NCI-H128 (cell line): ENCODE results near the gene LILRA2.
"Not testable (repeated sequence)": the region's sequence is repeated elsewhere in the genome, so short reads cannot be mapped to it uniquely, and the experiment has no call there.

Experiments
- DNase-seq: peaks from one replicate; lab custom pipeline; 2025; ENCODE audit not compliant: unreplicated experiment; lab: John Stamatoyannopoulos, UW

LILRA2 gene

GRCh38 chr19:54573330-54573872 is at the start of gene LILRA2:
Gene LILRA2 (plus strand): TSS chr19:54573790. CDS start chr19:54573879, 89 bp downstream.
- DNase-seq = no peak

- DNase-seq = no peak
These were observed 48.0 kb upstream of the LILRA2 start for GRCh38 chr19:54525636-54526035.

DNA sequence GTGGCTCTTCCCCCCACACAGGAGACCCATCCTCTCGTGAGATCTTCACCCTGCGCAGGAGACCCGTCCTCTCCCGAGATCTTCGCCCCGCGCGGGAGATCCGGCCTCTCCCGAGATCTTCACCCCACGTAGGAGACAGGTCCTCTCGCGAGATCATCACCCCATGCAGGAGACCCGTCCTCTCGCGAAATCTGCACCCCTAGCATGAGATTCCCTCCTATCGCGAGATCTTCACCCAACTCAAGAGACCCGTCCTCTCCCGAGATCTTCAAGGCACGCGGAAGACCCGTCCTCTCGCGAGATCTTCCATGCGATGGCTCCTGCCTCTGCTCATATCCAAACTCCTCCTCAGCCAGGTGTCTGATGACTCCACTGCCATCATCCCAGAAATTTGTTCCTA is 46.6 kb upstream of the LILRA2 start:
- DNase-seq = no peak

- DNase-seq = no peak
These were observed 42.7 kb upstream of the LILRA2 start for GRCh38 chr19:54530866-54531265.

DNA sequence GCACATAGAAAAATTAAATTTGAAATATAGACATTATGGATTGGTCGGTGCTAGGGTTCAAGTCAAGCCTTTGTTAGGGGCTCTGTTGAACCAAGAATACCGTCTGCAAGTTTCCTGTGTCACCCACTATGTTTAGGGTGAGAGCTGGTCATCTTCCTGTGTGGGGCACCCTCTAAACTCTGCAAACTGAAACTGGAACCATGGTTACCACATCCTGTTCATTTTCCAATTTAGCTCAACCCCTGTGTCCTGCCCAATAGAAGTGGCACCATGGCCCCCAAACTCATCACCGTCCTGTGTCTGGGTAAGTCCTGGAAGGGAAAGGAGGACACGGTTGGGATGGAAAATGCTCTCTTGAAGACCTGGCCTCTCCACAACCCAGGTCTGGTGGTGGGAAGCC is 41.1 kb upstream of the LILRA2 start:
- DNase-seq = no peak

DNA sequence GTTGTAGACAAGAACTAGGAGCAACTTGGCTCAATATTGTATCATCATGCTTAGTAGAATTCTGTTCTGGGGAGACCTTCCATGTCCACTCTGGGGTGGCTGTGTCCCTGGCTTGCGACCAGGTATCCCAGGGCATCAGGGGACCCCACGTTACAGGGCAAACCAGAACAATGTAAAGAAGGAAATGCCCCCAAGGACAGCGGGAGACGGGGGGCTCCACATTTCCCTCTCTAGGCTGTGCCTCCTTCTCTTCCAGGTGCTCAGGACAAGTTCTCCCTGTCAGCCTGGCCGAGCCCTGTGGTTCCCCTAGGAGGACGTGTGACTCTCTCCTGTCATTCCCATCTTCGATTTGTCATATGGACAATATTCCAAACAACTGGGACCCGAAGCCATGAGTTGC is 40.1 kb upstream of the LILRA2 start:
- no peak for DNase-seq

GRCh38 chr19:54534156-54534555 is 39.4 kb upstream of the LILRA2 start:
- DNase-seq = no peak

- DNase-seq = no peak
These were observed 38.0 kb upstream of the LILRA2 start for GRCh38 chr19:54535601-54536000.

GRCh38 chr19:54536956-54537355 is 36.6 kb upstream of the LILRA2 start:
- DNase-seq = no peak

DNA sequence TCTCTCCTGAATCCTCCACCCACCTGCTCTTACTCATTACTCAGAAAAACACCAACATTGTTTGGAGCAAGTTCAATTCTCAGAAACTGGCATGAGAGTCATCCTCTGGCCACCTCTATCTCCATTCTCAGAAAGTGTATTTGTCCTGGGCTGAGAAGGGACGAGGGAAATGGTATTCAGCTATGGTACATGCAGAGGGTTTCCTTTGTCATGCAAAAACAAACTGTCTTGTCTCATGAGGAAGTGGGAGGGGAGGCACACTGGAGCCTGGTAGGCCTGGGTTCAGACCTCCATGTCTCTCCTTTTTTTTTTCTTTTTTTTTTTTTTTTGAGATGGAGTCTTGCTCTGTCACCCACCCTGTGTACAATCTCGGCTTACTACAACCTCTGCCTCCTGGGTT is 31.9 kb upstream of the LILRA2 start:
- DNase-seq = no peak

GRCh38 chr19:54548806-54549205 is 24.8 kb upstream of the LILRA2 start:
- no peak for DNase-seq

DNA sequence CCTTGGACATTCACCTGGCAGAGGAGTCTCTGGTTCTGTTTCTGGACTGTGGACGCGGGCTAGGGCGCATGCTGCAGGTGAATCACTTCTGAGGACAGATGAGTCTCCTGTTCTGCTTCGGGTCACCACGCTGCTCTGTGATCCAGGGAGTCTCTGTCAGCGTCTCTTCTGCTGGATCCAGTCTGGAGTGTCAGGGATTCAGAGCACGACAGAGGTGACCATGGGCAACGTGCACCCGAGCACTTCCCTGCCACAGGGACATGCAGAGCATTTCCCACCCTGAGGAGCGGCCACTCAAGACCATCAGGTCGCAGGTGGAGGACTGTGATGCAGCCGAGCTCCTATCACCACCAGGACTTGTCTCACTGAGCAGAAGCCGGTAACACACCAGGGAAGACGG is 24.4 kb upstream of the LILRA2 start:
- DNase-seq = no peak

- no peak for DNase-seq
These were observed 22.3 kb upstream of the LILRA2 start for GRCh38 chr19:54551293-54551692.

DNA sequence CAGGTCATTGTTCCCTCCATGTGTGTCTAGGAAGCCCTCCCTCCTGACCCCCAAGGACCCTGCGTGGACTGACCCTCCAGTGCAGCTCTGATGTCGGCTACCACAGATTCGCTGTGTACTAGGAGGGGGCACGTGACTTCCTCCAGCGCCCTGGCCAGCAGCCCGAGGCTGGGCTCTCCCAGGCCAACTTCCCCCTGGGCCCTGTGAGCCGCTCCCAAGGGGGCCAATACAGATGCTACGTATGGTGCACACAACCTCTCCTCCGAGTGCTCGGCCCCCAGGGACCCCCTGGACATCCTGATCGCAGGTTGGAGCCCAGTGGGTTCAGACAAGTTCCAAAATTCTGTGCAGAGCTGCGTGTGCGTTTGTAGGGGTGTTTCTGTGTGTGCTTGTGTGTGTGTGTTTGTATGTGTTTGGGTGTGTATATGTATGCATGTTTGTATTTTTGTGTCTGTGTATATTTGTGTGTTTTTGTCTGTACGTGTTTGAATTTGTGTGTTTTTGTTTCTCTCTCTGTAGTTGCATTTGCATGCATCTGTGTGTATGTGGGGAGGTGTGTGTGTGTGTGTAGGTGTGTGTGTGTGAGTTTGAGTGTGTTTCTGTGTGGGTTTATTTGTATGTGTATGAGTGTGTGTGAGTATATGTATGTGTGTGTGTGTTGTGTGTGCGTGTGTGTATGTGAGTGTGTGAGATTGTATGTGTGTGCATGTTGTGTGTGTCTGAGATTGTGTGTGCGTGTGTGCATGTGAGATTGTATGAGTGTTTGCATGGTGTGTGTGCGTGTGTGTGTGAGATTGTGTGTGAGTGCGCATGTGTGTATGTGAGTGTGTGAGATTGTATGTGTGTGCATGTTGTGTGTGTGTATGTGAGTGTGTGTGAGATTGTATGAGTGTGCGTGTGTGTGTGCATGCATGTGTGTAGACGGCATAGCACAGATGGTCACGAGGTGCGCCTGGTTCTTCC is 21.4 kb upstream of the LILRA2 start:
- no peak for DNase-seq

DNA sequence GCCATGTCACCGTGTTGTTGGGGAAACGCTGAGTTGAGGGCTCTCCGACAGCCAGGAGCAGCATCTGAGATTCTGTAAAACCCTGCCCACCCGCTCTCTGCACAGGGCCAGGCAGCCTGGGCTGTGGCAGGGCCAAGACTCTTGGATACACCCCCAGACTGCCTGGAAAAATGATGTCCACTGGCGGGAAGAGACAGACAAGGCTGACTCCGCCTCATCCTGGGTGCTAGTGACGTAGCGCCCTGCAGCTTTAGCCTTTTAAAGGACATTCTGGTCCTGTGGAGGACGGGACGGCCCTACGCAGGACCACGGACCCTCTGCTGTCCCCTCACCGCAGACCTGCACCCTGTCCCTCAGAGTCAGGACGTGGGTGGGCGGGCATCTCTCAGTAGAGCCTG is 20.7 kb upstream of the LILRA2 start:
- DNase-seq = no peak

GRCh38 chr19:54554006-54554405 is 19.6 kb upstream of the LILRA2 start:
- DNase-seq = no peak

DNA sequence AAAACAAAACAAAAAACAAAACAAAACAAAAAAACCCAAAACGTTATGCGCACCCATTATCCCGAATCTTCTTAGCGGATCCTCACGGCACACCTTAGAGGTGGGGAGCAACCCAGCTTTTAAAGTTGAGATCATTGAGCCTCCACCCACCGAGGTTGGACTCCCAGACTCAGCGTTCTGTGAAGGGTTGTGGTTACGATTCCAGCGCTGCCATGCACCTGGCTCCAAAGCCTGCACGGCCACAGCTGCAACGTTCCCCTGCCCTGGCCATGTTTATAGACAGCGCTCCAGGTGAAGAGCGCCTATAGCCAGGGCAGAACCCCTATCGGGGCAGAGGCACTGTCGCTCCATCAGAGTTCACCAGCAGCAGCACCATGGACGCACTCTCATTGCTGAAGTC is 18.7 kb upstream of the LILRA2 start:
- DNase-seq = no peak

DNA sequence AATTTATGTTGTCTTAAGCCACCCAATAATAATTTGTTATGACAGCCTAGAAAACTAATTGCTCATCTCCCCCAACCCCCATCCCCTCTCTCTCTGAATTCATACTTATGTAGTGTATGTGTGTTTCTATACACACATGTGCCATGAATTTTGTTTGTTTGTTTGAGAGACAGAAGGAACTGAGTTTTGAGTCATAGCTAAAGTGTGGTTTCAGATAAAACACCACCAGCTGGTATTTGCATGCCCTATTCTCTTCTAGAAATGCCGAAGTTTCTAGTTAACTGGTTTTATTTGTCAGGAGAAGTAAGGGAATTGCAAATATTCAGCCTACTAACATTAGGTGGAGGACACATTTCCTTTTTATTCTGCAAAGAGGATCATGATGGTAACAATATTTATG is 17.4 kb upstream of the LILRA2 start:
- DNase-seq = no peak

GRCh38 chr19:54558339-54558738 is 15.3 kb upstream of the LILRA2 start:
- DNase-seq = no peak

- no peak for DNase-seq
These were observed 12.7 kb upstream of the LILRA2 start for GRCh38 chr19:54560881-54561385.

GRCh38 chr19:54561840-54562239 is 11.8 kb upstream of the LILRA2 start:
- no peak for DNase-seq

DNA sequence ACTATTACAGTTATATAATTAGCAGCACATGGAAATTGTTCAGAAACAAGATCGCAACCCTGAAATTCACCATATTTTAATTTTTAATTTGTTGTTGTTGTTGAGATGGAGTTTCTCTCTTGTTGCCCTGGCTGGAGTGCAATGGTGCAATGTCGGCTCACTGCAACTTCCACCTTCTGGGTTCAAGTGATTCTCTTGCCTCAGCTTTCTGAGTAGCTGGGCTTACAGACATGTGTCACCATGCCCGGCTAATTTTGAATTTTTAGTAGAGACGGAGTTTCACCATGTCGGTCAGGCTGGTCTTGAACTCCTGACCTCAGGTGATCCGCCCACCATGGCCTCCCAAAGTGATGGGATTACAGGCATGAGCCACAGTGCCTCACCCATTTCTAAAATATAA is 10.4 kb upstream of the LILRA2 start:
- DNase-seq = not testable (repeated sequence)
